ENCODE measurements around the gene DEPDC5. TPM values are rescaled to one million over a fixed set of nuclear protein-coding genes. Genes with fewer than 3 reads are reported as not detected.

The DEPDC5 gene
- total RNA-seq, 3 donors from 2014 or later (not counting 1 experiment from before 2014, with no cell fraction given): 56.7 to 67.9 (median 62.6) TPM

DNA sequence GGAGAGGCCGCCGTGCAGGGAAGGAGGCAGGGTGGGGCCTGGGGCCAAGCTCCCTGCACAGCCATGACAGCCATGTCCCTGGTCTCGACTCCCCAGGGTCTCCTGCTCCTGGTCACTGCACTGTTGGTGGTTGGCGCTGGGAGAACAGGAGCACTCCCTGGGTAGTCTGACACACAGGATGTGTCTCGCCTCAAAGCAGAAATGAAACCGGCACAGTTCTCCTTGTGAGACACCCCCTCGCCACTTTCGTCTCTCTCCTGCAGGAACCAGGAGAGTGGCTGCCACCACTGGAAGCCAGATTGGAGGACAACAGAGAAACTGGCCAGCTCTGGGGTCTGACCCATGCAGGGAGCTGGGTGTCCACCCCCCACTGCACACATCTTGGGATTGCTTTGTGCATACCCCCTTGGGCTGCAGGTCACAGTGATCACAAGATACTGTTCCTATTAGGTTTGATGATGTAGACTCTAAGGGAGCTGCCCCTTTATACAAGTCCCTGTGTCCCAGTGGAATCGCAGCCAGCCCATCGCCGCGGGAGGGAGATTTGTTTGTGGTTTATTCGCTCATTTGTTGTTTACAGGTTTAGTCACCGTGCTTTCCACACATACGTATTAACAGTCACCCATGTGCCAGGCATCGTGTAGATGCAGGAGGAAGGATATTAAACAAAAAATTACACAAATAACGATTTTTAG, 163.6 kb downstream of the DEPDC5 start:
- intact Hi-C loops (cut with micrococcal nuclease): no loop called here
- Mint-ChIP-seq H3K9me3 (no peaks in the 10 kb centered on the region), H3K36me3 (no peaks in the 10 kb centered on the region), H3K27me3 (ENCODE audit: low read depth in 2 of 2) (no peaks in the 10 kb centered on the region), H3K4me1 (no peaks in the 10 kb centered on the region), H3K27ac (no peak overlapping the region), H3K4me3 (no peak overlapping the region)
- ATAC-seq: no peak
- no peak overlapping the region for H3K4me3 ChIP-seq (ENCODE audit: low read length)
- H3K4me1 ChIP-seq (ENCODE audit: control insufficient read depth, insufficient read depth, low read length): peaks cover 18% of the 10 kb centered on the region
- TF ChIP-seq, protein P1, sequence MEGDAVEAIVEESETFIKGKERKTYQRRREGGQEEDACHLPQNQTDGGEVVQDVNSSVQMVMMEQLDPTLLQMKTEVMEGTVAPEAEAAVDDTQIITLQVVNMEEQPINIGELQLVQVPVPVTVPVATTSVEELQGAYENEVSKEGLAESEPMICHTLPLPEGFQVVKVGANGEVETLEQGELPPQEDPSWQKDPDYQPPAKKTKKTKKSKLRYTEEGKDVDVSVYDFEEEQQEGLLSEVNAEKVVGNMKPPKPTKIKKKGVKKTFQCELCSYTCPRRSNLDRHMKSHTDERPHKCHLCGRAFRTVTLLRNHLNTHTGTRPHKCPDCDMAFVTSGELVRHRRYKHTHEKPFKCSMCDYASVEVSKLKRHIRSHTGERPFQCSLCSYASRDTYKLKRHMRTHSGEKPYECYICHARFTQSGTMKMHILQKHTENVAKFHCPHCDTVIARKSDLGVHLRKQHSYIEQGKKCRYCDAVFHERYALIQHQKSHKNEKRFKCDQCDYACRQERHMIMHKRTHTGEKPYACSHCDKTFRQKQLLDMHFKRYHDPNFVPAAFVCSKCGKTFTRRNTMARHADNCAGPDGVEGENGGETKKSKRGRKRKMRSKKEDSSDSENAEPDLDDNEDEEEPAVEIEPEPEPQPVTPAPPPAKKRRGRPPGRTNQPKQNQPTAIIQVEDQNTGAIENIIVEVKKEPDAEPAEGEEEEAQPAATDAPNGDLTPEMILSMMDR (IDR thresholded peaks at IDR 0.05): no peak
- DNase-seq: peak in 1 of 2 donors; percentile 22
- no peak overlapping the region for H3K27ac ChIP-seq (ENCODE audit: low read length)
- H3K9me3 ChIP-seq (ENCODE audit: control insufficient read depth, insufficient read depth, low read length): no peaks in the 10 kb centered on the region
- H3K36me3 ChIP-seq (ENCODE audit: control insufficient read depth, insufficient read depth, low read length): no peaks in the 10 kb centered on the region
- 32% methylated on average over 9 of the region's 17 CpGs for WGBS (ENCODE audit: insufficient coverage)
- no peaks in the 10 kb centered on the region for H3K27me3 ChIP-seq (ENCODE audit: control insufficient read depth, insufficient read depth, low read length)

DNA sequence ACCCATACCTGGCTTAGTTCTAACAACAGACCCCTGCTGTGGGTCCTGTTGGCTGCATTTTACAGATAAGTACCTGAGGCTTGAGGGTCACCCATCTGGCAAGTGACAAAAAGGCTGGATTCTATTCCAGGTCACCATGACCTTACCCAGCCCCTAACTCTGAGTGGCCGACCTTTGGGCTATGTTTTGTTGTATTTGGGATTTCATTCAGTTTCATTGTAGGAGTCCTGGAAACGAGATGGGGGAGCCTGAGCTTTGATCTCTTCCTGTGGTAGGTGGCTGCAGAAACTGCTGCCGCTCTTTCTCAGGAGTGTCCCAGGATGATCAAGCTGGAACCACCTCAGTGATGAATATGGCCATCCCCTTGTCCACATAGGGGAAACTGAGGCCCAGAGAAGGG, 165.9 kb downstream of the DEPDC5 start:
- Mint-ChIP-seq H3K4me1 (no peaks in the 10 kb centered on the region), H3K27me3 (ENCODE audit: low read depth in 2 of 2) (no peaks in the 10 kb centered on the region), H3K27ac (no peak overlapping the region), H3K9me3 (no peaks in the 10 kb centered on the region), H3K36me3 (no peaks in the 10 kb centered on the region), H3K4me3 (no peak overlapping the region)
- TF ChIP-seq, protein P1 (IDR thresholded peaks at IDR 0.05): no peak
- Histone ChIP-seq H3K27ac (ENCODE audit: low read length) (no peak overlapping the region), H3K4me3 (ENCODE audit: low read length) (no peak overlapping the region), H3K4me1 (ENCODE audit: control insufficient read depth, insufficient read depth, low read length) (peaks cover 21% of the 10 kb centered on the region), H3K27me3 (ENCODE audit: control insufficient read depth, insufficient read depth, low read length) (no peaks in the 10 kb centered on the region), H3K36me3 (ENCODE audit: control insufficient read depth, insufficient read depth, low read length) (no peaks in the 10 kb centered on the region), H3K9me3 (ENCODE audit: control insufficient read depth, insufficient read depth, low read length) (no peaks in the 10 kb centered on the region)
- intact Hi-C loops (cut with micrococcal nuclease): no loop called here
- DNase-seq (no peak), ATAC-seq (no peak)
- 78% methylated on average over 3 of the region's 3 CpGs for WGBS (ENCODE audit: insufficient coverage)

DNA sequence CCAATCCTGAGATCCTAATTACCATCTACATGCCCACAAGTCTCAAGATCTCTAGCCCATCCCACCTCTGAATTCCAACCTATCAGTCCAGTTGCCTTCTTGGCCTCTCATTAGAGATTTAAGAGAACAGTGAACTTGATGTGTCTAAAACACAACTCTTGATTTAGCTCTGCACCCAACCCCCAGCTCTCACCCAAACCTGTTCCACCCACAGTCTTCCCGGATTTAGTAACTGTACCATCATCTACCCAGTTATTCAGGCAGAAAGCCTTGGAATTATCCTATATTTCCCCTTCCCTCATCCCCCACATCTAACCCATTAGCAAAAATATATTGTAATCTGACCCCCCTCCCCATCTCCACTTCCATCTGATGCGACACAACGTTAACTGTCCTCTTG, 166.5 kb downstream of the DEPDC5 start:
- 93% methylated on average over 3 of the region's 3 CpGs for WGBS (ENCODE audit: insufficient coverage)
- H3K36me3 ChIP-seq (ENCODE audit: control insufficient read depth, insufficient read depth, low read length): no peaks in the 10 kb centered on the region
- TF ChIP-seq, protein P1 (IDR thresholded peaks at IDR 0.05): no peak
- peaks cover 0 to 3% of the 10 kb centered on the region in 2 donors for H3K27me3 Mint-ChIP-seq (ENCODE audit: low read depth in 2 of 2)
- ATAC-seq (no peak), DNase-seq (no peak)
- H3K9me3 Mint-ChIP-seq: peaks cover 0 to 2% of the 10 kb centered on the region in 2 donors
- no peak overlapping the region for H3K27ac Mint-ChIP-seq
- H3K4me1 ChIP-seq (ENCODE audit: control insufficient read depth, insufficient read depth, low read length): peaks cover 21% of the 10 kb centered on the region
- no peaks in the 10 kb centered on the region for H3K27me3 ChIP-seq (ENCODE audit: control insufficient read depth, insufficient read depth, low read length)
- H3K27ac ChIP-seq (ENCODE audit: low read length): no peak overlapping the region
- no peaks in the 10 kb centered on the region for H3K36me3 Mint-ChIP-seq
- no peak overlapping the region for H3K4me3 Mint-ChIP-seq
- intact Hi-C loops (cut with micrococcal nuclease): no loop called here
- H3K4me3 ChIP-seq (ENCODE audit: low read length): no peak overlapping the region
- H3K4me1 Mint-ChIP-seq: no peaks in the 10 kb centered on the region
- no peaks in the 10 kb centered on the region for H3K9me3 ChIP-seq (ENCODE audit: control insufficient read depth, insufficient read depth, low read length)

DNA sequence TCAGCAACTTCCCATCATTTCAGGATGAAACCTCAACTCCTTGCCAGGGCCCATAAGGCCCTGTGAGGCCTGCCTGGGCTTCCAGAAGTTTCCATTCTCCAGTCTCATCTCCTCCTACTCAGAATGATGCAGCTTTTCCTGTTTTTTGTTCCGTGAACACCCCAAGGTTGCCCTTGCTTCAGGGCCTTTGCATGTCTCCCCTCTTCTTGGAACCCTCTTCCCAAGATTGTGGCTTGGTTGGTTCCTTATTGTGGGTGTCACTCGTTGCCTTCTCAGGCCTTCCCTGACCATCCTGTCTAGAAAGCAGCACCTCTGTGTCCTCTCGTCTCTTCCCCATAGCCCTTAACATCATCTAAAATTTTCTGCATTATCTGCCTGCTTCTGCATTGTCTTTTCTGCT, 167.3 kb downstream of the DEPDC5 start:
- no peak for DNase-seq
- Histone ChIP-seq H3K27me3 (ENCODE audit: control insufficient read depth, insufficient read depth, low read length) (no peaks in the 10 kb centered on the region), H3K9me3 (ENCODE audit: control insufficient read depth, insufficient read depth, low read length) (no peaks in the 10 kb centered on the region), H3K27ac (ENCODE audit: low read length) (no peak overlapping the region), H3K4me1 (ENCODE audit: control insufficient read depth, insufficient read depth, low read length) (peaks cover 21% of the 10 kb centered on the region), H3K36me3 (ENCODE audit: control insufficient read depth, insufficient read depth, low read length) (no peaks in the 10 kb centered on the region), H3K4me3 (ENCODE audit: low read length) (no peak overlapping the region)
- Mint-ChIP-seq H3K27ac (no peak overlapping the region), H3K9me3 (peaks cover 0 to 2% of the 10 kb centered on the region in 2 donors), H3K36me3 (no peaks in the 10 kb centered on the region), H3K4me3 (no peak overlapping the region), H3K4me1 (no peaks in the 10 kb centered on the region), H3K27me3 (ENCODE audit: low read depth in 2 of 2) (peaks cover 0 to 3% of the 10 kb centered on the region in 2 donors)
- intact Hi-C loops (cut with micrococcal nuclease): no loop called here
- TF ChIP-seq, protein P1 (IDR thresholded peaks at IDR 0.05): no peak
- no peak for ATAC-seq
- 74% methylated on average over 3 of the region's 3 CpGs for WGBS (ENCODE audit: insufficient coverage)
